B cell (primary cell): Measurements from ENCODE around the gene CCT8L2.

Experiments used
- EZH2 ChIP-seq: IDR thresholded peaks from 2 replicates; pipeline ENCODE4 v1.6.1; 2012; ENCODE audit warnings: borderline replicate concordance, low read depth, mild to moderate bottlenecking, moderate library complexity, low read length; ENCODE audit not compliant: insufficient read depth, poor library complexity, severe bottlenecking
- TF ChIP-seq, protein P1 (sequence below): fragments of 200-600 bp; IDR thresholded peaks from one replicate; pipeline ENCODE4 v1.8.0; 2022; ENCODE audit warnings: antibody characterized with exemption, mild to moderate bottlenecking

DNA sequence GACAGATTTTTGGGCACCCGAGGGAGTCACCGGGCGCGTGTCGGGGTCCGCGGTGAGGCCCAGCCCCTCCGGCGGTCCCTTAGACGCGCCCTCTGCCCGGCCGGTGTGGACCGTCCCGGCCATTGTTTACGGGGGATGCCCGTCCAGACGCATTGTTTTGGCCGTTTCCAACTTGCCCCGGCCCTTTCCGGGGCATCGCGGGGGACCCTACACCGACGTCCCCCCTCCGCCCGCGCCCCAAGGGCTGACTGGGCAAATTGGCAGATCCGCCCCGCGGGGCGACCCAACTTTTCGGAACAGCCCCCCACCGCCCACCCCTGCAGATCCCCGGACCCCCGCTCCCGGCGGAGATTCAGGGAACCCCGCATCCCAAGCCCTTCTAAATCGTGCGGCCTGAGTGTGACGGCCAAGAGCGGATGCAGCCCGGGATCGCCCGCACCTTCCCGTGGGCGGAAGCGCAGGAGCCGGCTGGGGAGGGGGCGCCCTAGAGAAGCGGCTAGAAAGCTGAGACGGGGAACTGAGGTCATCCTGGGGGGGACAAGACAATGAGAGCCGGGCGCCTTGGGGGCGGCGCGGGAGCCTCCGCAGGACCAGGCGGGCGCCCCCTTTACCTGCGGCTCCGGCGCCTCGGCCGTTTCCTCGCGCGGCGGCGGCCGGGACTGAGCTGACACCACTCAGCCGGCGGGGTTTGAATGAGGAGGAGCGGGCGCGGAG lies 17.1 kb upstream of the CCT8L2 start:
- TF ChIP-seq, protein P1, sequence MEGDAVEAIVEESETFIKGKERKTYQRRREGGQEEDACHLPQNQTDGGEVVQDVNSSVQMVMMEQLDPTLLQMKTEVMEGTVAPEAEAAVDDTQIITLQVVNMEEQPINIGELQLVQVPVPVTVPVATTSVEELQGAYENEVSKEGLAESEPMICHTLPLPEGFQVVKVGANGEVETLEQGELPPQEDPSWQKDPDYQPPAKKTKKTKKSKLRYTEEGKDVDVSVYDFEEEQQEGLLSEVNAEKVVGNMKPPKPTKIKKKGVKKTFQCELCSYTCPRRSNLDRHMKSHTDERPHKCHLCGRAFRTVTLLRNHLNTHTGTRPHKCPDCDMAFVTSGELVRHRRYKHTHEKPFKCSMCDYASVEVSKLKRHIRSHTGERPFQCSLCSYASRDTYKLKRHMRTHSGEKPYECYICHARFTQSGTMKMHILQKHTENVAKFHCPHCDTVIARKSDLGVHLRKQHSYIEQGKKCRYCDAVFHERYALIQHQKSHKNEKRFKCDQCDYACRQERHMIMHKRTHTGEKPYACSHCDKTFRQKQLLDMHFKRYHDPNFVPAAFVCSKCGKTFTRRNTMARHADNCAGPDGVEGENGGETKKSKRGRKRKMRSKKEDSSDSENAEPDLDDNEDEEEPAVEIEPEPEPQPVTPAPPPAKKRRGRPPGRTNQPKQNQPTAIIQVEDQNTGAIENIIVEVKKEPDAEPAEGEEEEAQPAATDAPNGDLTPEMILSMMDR = no peak
- no peak for TF ChIP-seq EZH2
